Panc1 (cell line): ENCODE data around the gene STAT4. TPM values are rescaled to one million over a fixed set of nuclear protein-coding genes. Genes with fewer than 3 reads are reported as not detected.

Experiments used
- ATAC-seq: fragments of 200-7000 bp; cut with Tn5 transposase; 2 replicates; pipeline ENCODE4 v1.9.1; 2020; ENCODE audit warnings: mild to moderate bottlenecking, moderate library complexity
- BruUV-seq: library from RNA; stranded (reverse); fragments of 400-500 nt; replicated peaks from 2 replicates; lab custom pipeline; 2021; lab: Mats Ljungman, UMichigan
- CTCF ChIA-PET: fragments of 300-600 bp; sonication (Branson Sonifier 250); formaldehyde crosslinking; loops from one replicate; lab custom pipeline; 2022; ENCODE audit warnings: antibody characterized with exemption; lab: Charles Lee
- POLR2A ChIA-PET: fragments of 300-600 bp; sonication (Branson Sonifier 250); formaldehyde crosslinking; loops from one replicate; lab custom pipeline; 2022; ENCODE audit warnings: antibody characterized with exemption; lab: Charles Lee
- DNase-seq: peaks from one replicate; pipeline ENCODE4 v3.0.0-alpha.2; 2010; ENCODE audit warnings: low read depth, low spot score
- H3K27ac ChIP-seq: 2 replicates; pipeline ENCODE4 v1.5.1; 2011; ENCODE audit warnings: mild to moderate bottlenecking, low read length, inconsistent platforms
- H3K27me3 ChIP-seq: fragments of 200-500 bp; sonication (Bioruptor generic); 2 replicates; pipeline ENCODE4 v1.6.0; 2014; ENCODE audit warnings: low read length, inconsistent platforms; ENCODE audit not compliant: control insufficient read depth, insufficient read depth
- H3K36me3 ChIP-seq: fragments of 200-500 bp; sonication (Bioruptor generic); 2 replicates; pipeline ENCODE4 v1.5.1; 2014; ENCODE audit warnings: inconsistent platforms, mild to moderate bottlenecking, low read length, moderate library complexity; ENCODE audit not compliant: control insufficient read depth, insufficient read depth
- H3K4me1 ChIP-seq: 2 replicates; pipeline ENCODE4 v1.5.1; 2011; ENCODE audit warnings: inconsistent platforms, mild to moderate bottlenecking, low read length, moderate library complexity; ENCODE audit not compliant: control insufficient read depth, insufficient read depth
- H3K4me3 ChIP-seq, 2 experiments: 2 replicates each; pipeline ENCODE4 v1.5.1; 2011 to 2012; ENCODE audit warnings: low read depth in 2 of 2, low read length in 2 of 2, mild to moderate bottlenecking in 2 of 2, inconsistent platforms in 1 of 2, moderate library complexity in 1 of 2
- H3K9me3 ChIP-seq: fragments of 200-500 bp; sonication (Bioruptor generic); 2 replicates; pipeline ENCODE4 v1.5.1; 2014; ENCODE audit warnings: low read depth, mild to moderate bottlenecking, inconsistent platforms, low read length, moderate library complexity; ENCODE audit not compliant: control insufficient read depth, insufficient read depth
- CTCF ChIP-seq: fragments of 450-650 bp; IDR thresholded peaks from 2 replicates; pipeline ENCODE4 v1.5.1; 2017; ENCODE audit warnings: mild to moderate bottlenecking
- POLR2AphosphoS5 ChIP-seq: IDR thresholded peaks from 2 replicates; pipeline ENCODE4 v1.6.1; 2012; ENCODE audit warnings: mild to moderate bottlenecking, low read depth, low read length, moderate library complexity
- TCF7L2 ChIP-seq: IDR thresholded peaks from 2 replicates; pipeline ENCODE4 v1.6.1; 2011; ENCODE audit warnings: mild to moderate bottlenecking, low read depth, low read length, inconsistent platforms
- in situ Hi-C: cut with HindIII; loops from 2 replicates; pipeline ENCODE4 v1.10.0; 2016; ENCODE audit warnings: low sequenced_read_pairs, low pct_unique_long_range_greater_than_20kb
- intact Hi-C: fragments of 100-400 bp; cut with micrococcal nuclease; formaldehyde crosslinking; loops from one replicate; pipeline ENCODE4 v1.10.0; 2022; ENCODE audit not compliant: unreplicated experiment
- total RNA-seq: library from RNA; stranded (reverse); gene quantifications from one replicate; pipeline ENCODE4 v1.2.1, GENCODE V29; 2021; ENCODE audit not compliant: unreplicated experiment
- TF ChIP-seq, protein P1 (sequence below), 2 experiments: IDR thresholded peaks; 2 replicates each; pipeline ENCODE4 v1.6.1; 2011 to 2012; ENCODE audit warnings: low read depth in 2 of 2, control low read depth in 1 of 2, low read length in 1 of 2, mild to moderate bottlenecking in 1 of 2, moderate library complexity in 1 of 2; ENCODE audit not compliant: insufficient read depth in 1 of 2

Gene STAT4
- total RNA-seq, 1 experiment from 2014 or later: 0.05 TPM

DNA sequence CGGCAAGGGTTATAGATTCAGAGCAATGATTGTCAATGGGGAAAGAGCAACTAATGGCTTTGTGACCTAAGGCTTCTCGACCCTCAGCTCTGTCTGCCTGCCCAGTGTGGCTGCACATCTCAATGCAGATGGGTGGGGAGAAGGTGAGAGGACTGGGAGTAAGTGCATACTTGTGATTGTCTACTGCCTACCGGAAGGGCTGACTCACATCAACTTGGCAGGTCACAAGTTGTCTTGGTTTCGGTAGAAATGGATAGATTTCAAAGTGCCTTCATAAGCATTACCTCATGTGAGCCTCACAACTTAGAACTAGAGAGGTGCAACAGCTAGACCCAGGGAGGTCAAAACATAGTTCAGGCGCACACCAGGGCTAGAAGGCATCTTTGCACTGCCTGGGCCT is 166.2 kb downstream of the STAT4 start:
- BruUV-seq: no TSS peak
- H3K4me1 ChIP-seq: no peaks in the 10 kb centered on the region
- in situ Hi-C loops: no loop called here
- H3K9me3 ChIP-seq: no peaks in the 10 kb centered on the region
- intact Hi-C loops: no loop called here
- ChIA-PET POLR2A (interaction anchor here (0.6 kb wide), 2 partner anchors 24 to 82 kb away, joined by 3 to 4 read pairs; no protein-coding TSS in a partner anchor), CTCF (no interaction called here)
- DNase-seq: no peak
- H3K36me3 ChIP-seq: peaks cover 50% of the 10 kb centered on the region
- no peaks in the 10 kb centered on the region for H3K27me3 ChIP-seq
- no peak overlapping the region for H3K4me3 ChIP-seq
- 0 out of 2 replicates have a peak, but pooled peaks have one; percentile 39 for ATAC-seq
- H3K27ac ChIP-seq: no peak overlapping the region
- TF ChIP-seq, protein P1, sequence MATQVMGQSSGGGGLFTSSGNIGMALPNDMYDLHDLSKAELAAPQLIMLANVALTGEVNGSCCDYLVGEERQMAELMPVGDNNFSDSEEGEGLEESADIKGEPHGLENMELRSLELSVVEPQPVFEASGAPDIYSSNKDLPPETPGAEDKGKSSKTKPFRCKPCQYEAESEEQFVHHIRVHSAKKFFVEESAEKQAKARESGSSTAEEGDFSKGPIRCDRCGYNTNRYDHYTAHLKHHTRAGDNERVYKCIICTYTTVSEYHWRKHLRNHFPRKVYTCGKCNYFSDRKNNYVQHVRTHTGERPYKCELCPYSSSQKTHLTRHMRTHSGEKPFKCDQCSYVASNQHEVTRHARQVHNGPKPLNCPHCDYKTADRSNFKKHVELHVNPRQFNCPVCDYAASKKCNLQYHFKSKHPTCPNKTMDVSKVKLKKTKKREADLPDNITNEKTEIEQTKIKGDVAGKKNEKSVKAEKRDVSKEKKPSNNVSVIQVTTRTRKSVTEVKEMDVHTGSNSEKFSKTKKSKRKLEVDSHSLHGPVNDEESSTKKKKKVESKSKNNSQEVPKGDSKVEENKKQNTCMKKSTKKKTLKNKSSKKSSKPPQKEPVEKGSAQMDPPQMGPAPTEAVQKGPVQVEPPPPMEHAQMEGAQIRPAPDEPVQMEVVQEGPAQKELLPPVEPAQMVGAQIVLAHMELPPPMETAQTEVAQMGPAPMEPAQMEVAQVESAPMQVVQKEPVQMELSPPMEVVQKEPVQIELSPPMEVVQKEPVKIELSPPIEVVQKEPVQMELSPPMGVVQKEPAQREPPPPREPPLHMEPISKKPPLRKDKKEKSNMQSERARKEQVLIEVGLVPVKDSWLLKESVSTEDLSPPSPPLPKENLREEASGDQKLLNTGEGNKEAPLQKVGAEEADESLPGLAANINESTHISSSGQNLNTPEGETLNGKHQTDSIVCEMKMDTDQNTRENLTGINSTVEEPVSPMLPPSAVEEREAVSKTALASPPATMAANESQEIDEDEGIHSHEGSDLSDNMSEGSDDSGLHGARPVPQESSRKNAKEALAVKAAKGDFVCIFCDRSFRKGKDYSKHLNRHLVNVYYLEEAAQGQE (IDR thresholded peaks at IDR 0.05; ENCODE audit: insufficient read depth in 1 of 2, low read depth in 2 of 2, low read length in 1 of 2): no peak

DNA sequence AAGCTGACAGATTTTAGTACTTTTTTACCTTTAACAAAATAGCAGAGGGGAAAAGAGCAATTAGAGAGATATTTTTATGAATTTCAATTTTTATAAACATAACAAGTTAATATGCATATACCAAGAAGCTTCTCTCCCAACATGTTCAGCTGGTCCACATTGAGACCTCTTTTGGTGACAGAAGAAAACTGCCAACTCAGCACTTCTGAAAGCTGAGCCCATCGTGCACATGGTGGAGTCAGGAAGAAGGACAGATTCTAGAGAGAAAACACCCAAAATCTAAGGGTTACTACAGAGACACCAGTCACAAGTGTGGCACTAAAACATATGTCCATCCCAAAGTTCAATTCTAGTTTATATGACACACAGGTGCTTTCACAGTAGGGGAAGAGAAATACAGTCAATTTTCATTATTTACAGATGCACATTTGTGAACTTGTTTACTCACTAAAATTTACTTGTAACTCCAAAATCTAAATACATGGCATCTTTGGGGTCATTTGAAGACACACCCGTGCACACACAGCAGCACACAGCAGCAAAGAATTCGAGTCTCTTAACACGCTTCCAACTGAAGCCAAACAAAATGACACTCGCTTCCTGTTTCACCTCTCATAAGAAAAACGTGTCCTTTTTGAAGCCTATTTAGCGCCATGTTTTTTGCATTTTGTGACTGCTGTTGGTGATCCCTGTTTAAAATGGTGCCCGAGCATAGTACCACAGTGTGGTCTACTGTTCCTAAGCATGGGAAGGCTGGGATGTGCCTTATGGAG is 168.3 kb downstream of the STAT4 start:
- Histone ChIP-seq H3K27me3 (no peaks in the 10 kb centered on the region), H3K36me3 (peaks cover 52% of the 10 kb centered on the region), H3K4me1 (no peaks in the 10 kb centered on the region), H3K4me3 (no peak overlapping the region), H3K9me3 (no peaks in the 10 kb centered on the region), H3K27ac (no peak overlapping the region)
- POLR2A ChIA-PET: no interaction called here
- intact Hi-C loops: no loop called here
- ATAC-seq (no peak), DNase-seq (no peak)
- in situ Hi-C loops: no loop called here
- TF ChIP-seq, protein P1 (IDR thresholded peaks at IDR 0.05; ENCODE audit: insufficient read depth in 1 of 2, low read depth in 2 of 2, low read length in 1 of 2): no peak
- TF ChIP-seq CTCF: no peak
- no peak for TF ChIP-seq TCF7L2
- TF ChIP-seq POLR2AphosphoS5: no peak
- CTCF ChIA-PET: no interaction called here
- no TSS peak for BruUV-seq
